ENCODE results near the gene C1orf146. TPM values are rescaled to one million over a fixed set of nuclear protein-coding genes. Genes with fewer than 3 reads are reported as not detected.
A peak's percentile ranks its signal among the peaks of the same experiment; 100 is the strongest.
"Not testable (repeated sequence)": the region's sequence is repeated elsewhere in the genome, so short reads cannot be mapped to it uniquely, and the experiment has no call there.

Gene C1orf146
- polyA plus RNA-seq, 3 donors: 0.45 TPM; not detected in 2

DNA sequence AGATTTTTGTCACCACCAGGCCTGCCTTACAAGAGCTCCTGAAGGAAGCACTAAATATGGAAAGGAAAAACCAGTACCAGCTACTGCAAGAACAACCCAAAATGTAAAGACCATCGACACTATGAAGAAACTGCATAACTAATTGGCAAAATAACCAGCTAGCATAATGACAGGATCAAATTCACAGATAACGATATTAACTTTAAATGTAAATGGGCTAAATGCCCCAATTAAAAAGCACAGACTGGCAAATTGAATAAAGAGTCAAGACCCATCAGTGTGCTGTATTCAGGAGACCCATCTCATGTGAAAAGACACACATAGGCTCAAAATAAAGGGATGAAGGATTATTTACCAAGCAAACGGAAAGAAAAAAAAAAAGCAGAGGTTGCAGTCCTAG is 37.0 kb downstream of the C1orf146 start:
- not testable (repeated sequence) for DNase-seq (ENCODE audit: extremely low read depth in 1 of 11, low read depth in 9 of 11, low spot score in 4 of 11)

DNA sequence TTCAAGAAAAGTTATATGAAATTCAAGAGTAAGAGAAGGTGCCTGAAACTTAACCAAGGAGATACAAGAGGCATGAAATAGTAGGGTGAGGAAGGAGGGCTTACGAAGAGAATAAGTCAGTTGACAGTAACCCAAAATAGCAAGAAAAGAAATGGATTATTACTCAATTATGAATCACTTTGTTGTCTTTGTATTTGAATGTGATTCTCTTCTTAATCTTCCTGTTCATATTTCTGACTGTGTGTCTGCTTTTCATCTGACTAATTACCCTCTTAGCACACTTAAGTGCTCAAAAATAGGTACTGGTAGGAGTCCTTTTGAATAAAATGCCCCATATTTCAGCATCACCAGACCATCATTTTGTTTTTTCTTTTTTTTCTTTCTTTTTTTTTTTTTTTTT is 41.6 kb downstream of the C1orf146 start:
- no peak for DNase-seq (ENCODE audit: extremely low read depth in 1 of 11, low read depth in 9 of 11, low spot score in 4 of 11)

DNA sequence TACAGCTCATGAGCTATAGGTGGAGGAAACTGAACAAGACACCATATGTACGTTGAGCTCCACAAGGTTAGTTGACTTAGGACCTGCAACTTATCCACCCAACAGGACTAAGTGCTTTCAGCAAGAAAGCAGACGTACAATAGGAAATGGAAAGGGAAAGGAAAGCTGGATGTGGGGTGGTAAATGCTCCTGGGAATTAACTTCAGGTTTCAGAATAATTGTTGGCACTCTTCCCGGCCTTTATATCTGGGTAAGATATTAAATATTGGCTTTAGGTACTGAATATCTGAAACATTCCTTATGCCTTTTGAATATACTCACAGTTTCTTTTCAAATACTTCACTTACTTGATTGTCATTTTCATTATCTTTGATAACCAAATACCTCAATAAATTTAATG is 44.8 kb downstream of the C1orf146 start:
- DNase-seq (ENCODE audit: extremely low read depth in 1 of 11, low read depth in 9 of 11, low spot score in 4 of 11): no peak

DNA sequence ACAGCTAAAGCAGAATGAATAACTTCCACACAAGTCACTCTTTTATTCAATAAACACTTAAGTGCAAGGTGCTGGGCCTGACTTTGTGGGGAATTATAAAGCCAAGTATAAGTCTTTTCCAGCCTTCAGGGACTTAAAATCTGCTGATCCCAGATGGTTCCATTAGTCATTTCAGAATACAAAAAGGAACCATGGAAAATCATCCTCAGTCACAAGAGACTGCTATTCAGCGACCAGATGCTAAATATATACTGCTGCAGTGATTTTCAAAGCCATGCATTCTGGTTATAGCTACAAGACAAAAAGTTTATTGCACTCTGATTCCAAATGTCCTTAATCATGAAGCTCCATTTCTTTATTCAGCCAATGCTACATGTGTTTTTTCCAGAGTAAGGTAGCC is 55.3 kb downstream of the C1orf146 start:
- DNase-seq (ENCODE audit: extremely low read depth in 1 of 11, low read depth in 9 of 11, low spot score in 4 of 11): no peak

DNA sequence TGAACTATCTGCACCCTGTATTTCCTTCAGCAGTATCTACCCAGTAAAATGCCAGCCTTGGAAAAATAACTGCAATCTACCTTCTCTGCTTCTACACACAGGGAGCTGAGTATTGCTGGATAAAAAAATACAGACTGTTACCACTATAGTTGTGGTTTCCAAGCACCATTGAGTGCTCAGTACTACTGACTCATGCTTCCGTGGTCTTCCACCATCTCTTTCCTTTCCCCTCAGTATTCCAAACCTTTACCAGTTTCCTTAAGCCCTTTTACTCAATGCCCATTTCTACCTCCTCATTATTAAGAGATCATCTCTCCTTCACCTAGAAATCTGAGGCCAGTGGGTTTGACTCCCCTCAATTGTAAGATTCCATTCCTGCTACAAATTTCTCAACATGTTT is 57.2 kb downstream of the C1orf146 start:
- no peak for DNase-seq (ENCODE audit: extremely low read depth in 1 of 11, low read depth in 9 of 11, low spot score in 4 of 11)

DNA sequence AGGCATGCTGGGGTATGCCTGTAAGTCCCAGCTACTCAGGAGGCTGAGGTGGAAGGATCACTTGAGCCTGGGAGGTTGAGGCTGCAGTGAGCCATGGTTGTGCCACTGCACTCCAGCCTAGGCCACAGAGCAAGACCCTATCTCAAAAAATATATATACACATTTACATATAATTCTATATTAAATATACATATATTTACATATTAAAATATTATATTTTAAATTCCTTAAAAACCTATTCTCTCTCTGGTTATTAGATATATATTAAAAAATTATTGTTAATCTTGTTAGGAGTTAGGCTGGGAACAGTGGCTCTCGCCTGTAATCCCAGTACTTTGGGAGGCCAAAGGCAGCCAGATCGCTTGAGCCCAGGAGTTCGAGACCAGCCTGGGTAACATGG is 58.4 kb downstream of the C1orf146 start:
- no peak for DNase-seq (ENCODE audit: extremely low read depth in 1 of 11, low read depth in 9 of 11, low spot score in 4 of 11)

DNA sequence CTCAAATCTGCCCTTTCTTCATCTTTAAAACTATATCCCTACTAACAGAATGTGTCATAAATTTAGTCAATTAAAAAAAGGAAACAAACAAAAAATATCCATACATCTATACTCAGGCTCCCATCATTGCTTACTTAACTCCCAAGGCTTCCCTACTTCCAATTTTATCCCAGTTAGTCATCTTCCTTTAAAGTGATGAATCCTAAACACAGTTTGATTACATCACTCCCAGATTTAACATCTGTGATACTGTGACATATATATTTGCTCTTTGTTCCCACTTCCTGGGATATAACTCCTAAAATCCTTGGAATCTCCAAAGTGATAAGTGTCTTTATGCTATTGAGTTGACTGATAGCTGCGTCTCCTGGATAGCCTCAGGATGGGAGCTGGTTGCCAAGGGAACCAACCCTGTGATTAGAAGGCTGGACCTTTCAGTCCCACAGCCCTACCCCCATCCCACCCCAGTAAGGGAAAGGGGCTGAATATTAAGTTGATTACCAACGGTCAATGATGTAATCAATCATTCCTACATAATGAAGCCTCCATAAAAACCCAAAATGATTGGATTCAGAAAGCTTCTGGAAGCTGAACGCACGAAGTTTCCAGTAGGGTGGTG is 59.5 kb downstream of the C1orf146 start:
- no peak for DNase-seq (ENCODE audit: extremely low read depth in 1 of 11, low read depth in 9 of 11, low spot score in 4 of 11)

DNA sequence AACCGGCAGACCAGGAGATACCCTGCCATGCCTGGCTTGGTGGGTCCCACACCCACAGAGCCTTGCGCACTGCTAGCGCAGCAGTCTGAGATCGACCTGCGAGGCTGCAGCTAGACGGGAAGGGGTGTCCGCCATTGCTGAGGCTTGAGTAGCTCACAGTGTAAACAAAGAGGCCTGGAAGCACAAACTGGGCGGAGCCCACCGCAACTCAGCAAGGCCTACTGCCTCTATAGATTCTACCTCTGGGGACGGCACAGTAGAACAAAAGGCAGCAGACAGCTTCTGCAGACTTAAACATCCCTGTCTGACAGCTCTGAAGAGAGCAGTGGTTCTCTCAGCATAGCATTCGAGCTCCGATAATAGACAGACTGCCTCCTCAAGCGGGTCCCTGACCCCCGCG is 62.1 kb downstream of the C1orf146 start:
- DNase-seq (ENCODE audit: extremely low read depth in 1 of 11, low read depth in 9 of 11, low spot score in 4 of 11): not testable (repeated sequence)

DNA sequence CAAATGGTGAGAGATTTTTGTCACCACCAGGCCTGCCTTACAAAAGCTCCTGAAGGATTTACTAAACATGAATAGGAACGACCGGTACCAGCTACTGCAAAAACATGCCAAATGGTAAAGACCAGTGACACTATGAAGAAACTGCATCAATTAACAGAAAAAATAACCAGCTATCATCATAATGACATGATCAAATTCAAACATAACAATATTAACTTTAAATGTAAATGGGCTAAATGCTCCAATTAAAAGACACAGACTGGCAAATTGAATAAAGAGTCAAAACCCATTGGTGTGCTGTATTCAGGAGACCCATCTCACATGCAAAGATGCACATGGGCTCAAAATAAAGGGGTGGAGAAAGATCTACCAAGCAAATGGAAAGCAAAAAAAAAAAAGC is 63.7 kb downstream of the C1orf146 start:
- not testable (repeated sequence) for DNase-seq (ENCODE audit: extremely low read depth in 1 of 11, low read depth in 9 of 11, low spot score in 4 of 11)

DNA sequence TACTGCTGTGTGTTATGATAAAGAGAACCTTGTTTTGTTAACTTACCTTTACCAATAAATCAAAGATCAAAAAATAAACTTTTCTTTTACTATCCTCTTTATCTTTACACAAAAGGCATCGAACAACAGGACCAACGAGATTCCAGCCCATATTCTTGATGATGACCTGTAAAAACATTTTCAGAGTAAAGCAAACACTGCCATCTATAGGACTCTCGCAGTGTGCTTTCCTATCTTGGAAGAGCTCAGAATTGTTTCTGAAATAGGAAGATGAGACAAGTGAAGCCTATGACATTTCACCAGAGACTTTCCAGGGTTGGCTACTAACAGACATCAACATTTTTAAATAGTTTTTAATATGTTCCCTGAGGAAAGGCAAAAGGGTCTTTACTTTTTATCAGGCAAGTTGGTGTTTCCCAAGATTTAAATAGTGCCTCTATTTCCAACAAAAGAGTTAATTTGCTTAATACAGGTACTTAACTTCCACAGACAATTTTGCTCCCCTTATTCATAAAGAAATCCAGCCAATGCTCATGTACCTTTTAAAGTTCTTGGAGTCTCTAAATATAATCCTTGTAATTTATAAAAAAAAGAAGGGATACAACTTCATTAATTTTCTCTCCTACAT is 73.8 kb downstream of the C1orf146 start:
- peak in 7 of 11 donors; percentile 13 to 47 (median 23) for DNase-seq (ENCODE audit: extremely low read depth in 1 of 11, low read depth in 9 of 11, low spot score in 4 of 11)

Other genes starting within 250 kb of the C1orf146 start
- gene EPHX4, start 187.9 kb upstream of the C1orf146 start, polyA plus RNA-seq (ENCODE audit: insufficient read length in 3 of 3): 1 to 10 TPM; 1.5 to 1.6 (median 1.6) TPM
- 1 to 10 TPM in 1 of 3 donors, under 1 TPM in 2; 0.64 to 1.1 (median 0.80) TPM for gene SETSIP, start 142.5 kb upstream of the C1orf146 start, polyA plus RNA-seq (ENCODE audit: insufficient read length in 3 of 3)
- gene BTBD8, start 137.6 kb upstream of the C1orf146 start, polyA plus RNA-seq (ENCODE audit: insufficient read length in 3 of 3): 1 to 10 TPM; 5.1 to 7.7 (median 7.3) TPM
- 10 to 100 TPM; 18.8 to 26.4 (median 26.1) TPM for gene GLMN, start 81.1 kb downstream of the C1orf146 start, polyA plus RNA-seq (ENCODE audit: insufficient read length in 3 of 3)
- 10 to 100 TPM; 28.5 to 35.4 (median 29.4) TPM for gene RPAP2, start 81.1 kb downstream of the C1orf146 start, polyA plus RNA-seq (ENCODE audit: insufficient read length in 3 of 3)